Activated naive CD8-positive, alpha-beta T cell treated with anti-CD3 and anti-CD28 coated beads, Interleukin-2, amount 50 U/mL, for 24 hours (primary cell): ENCODE measurements around the gene CT47A1.
"Not testable (repeated sequence)": the region's sequence is repeated elsewhere in the genome, so short reads cannot be mapped to it uniquely, and the experiment has no call there.

ENCODE experiments used
- ATAC-seq: fragments of 150-1000 bp; cut with Tn5 transposase; one replicate; pipeline ENCODE4 v1.10.0; 2021
- DNase-seq: peaks from one replicate; pipeline ENCODE4 v3.0.0; 2021
- H3K27ac Mint-ChIP-seq: one replicate; pipeline ENCODE4 v1.8.0; 2021; ENCODE audit warnings: mild to moderate bottlenecking, mixed read lengths
- H3K27me3 Mint-ChIP-seq: one replicate; pipeline ENCODE4 v1.8.0; 2021; ENCODE audit warnings: mixed read lengths
- H3K36me3 Mint-ChIP-seq: one replicate; pipeline ENCODE4 v1.8.0; 2021; ENCODE audit warnings: low read depth, mixed read lengths
- H3K4me1 Mint-ChIP-seq: one replicate; pipeline ENCODE4 v1.8.0; 2021; ENCODE audit warnings: mixed read lengths
- H3K4me3 Mint-ChIP-seq: one replicate; pipeline ENCODE4 v1.8.0; 2021; ENCODE audit warnings: mild to moderate bottlenecking, moderate library complexity, mixed read lengths
- H3K9me3 Mint-ChIP-seq: one replicate; pipeline ENCODE4 v1.8.0; 2021; ENCODE audit warnings: mixed read lengths

CT47A1 gene

GRCh38 chrX:120985660-120986059 lies at the start of gene CT47A1:
CT47A1 (minus strand) TSS chrX:120985760; CDS start chrX:120985529, 231 bp downstream.
- ATAC-seq, H3K9me3 Mint-ChIP-seq, DNase-seq, H3K36me3 Mint-ChIP-seq, H3K4me1 Mint-ChIP-seq, H3K27ac Mint-ChIP-seq, H3K4me3 Mint-ChIP-seq, H3K27me3 Mint-ChIP-seq: not testable (repeated sequence)

DNA sequence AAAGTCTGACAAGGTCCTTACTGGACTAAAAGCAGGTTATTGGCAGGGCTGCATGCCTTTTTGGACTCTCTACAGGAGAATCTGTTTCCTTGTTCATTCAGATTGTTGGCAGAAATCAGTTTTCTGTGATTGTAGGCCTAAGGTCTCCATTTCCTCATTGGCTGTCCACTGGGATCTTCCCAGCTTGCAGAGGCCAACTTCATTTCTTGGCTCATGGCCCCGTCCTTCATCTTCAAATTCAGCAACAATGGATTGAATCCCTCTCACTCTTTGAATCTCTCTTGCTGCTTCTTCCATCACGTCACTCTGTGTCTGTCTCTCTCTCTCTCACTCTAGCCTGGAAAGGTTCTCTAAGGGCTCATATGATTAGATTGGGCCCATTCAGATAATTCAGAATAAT lies 47.0 kb upstream of the CT47A1 start:
- Mint-ChIP-seq H3K36me3 (no peaks in the 10 kb centered on the region), H3K4me3 (no peak overlapping the region), H3K27ac (no peak overlapping the region), H3K27me3 (peaks cover 4% of the 10 kb centered on the region), H3K4me1 (no peaks in the 10 kb centered on the region), H3K9me3 (no peaks in the 10 kb centered on the region)
- DNase-seq (no peak), ATAC-seq (no peak)

DNA sequence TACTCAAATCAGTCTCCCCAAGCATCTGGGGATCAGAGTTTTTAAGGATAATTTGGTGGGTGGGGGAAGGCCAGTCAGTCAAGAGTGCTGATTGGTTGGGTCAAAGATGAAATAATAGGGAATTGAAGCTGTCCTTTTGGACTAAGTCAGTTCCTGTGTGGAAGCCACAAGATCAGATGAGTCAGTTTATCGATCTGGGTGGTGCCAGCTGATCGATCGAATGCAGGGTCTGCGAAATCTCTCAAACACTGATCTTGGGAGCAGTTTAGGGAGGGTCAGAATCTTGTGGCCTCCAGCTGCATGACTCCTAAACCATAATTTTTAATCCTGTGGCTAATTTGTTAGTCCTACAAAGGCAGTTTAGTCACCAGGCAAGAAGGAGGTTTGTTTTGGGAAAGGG lies 44.5 kb upstream of the CT47A1 start:
- DNase-seq = no peak

GRCh38 chrX:121028419-121028818 lies 42.9 kb upstream of the CT47A1 start:
- Mint-ChIP-seq H3K9me3 (no peaks in the 10 kb centered on the region), H3K27me3 (peaks cover 2% of the 10 kb centered on the region)
- DNase-seq = no peak

More for the DNA sequence above, 44.5 kb upstream of the CT47A1 start:
- no peaks in the 10 kb centered on the region for H3K9me3 Mint-ChIP-seq
- H3K27ac Mint-ChIP-seq = no peak overlapping the region
- no peaks in the 10 kb centered on the region for H3K4me1 Mint-ChIP-seq
- no peaks in the 10 kb centered on the region for H3K36me3 Mint-ChIP-seq
- H3K27me3 Mint-ChIP-seq = peaks cover 2% of the 10 kb centered on the region
- ATAC-seq = no peak
- no peak overlapping the region for H3K4me3 Mint-ChIP-seq

GRCh38 chrX:121014826-121015225 lies 29.3 kb upstream of the CT47A1 start:
- no peaks in the 10 kb centered on the region for H3K4me1 Mint-ChIP-seq
- no peaks in the 10 kb centered on the region for H3K36me3 Mint-ChIP-seq
- H3K4me3 Mint-ChIP-seq = no peak overlapping the region
- DNase-seq = no peak
- no peaks in the 10 kb centered on the region for H3K9me3 Mint-ChIP-seq
- H3K27ac Mint-ChIP-seq = no peak overlapping the region
- no peaks in the 10 kb centered on the region for H3K27me3 Mint-ChIP-seq
- ATAC-seq = no peak

More at GRCh38 chrX:121028419-121028818, 42.9 kb upstream of the CT47A1 start:
- no peak overlapping the region for H3K4me3 Mint-ChIP-seq
- H3K27ac Mint-ChIP-seq = no peak overlapping the region
- H3K36me3 Mint-ChIP-seq = no peaks in the 10 kb centered on the region
- no peak for ATAC-seq
- no peaks in the 10 kb centered on the region for H3K4me1 Mint-ChIP-seq

DNA sequence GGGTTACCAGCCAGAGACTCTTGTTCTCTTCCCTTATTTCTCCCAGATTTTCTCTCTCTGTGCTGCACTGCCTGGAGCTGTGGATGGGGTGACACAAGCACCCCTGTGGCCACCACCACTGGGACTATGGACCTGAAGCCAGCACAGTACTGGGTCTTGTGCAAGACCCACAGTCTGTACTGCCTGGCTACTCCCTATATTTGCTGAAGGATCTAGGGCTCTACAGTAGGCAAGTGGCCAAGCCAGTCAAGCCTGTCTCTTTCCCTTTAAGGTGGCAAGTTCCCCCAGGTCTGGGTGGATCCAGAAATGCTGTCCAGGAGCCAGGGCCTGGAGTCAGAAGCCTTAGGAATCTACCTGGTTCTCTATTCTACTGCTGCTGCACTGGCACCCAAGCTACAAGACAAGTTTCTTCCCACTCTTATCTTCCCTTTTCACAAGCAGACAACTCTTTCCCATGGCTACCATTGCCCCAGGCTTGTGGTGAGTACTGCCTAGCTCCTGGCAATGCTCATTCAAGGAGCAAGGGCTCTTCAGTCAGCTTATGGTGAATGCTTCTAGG lies 28.4 kb upstream of the CT47A1 start:
- DNase-seq (no peak), ATAC-seq (no peak)
- Mint-ChIP-seq H3K27ac (no peak overlapping the region), H3K36me3 (no peaks in the 10 kb centered on the region), H3K4me1 (no peaks in the 10 kb centered on the region), H3K27me3 (no peaks in the 10 kb centered on the region), H3K9me3 (no peaks in the 10 kb centered on the region), H3K4me3 (no peak overlapping the region)

DNA sequence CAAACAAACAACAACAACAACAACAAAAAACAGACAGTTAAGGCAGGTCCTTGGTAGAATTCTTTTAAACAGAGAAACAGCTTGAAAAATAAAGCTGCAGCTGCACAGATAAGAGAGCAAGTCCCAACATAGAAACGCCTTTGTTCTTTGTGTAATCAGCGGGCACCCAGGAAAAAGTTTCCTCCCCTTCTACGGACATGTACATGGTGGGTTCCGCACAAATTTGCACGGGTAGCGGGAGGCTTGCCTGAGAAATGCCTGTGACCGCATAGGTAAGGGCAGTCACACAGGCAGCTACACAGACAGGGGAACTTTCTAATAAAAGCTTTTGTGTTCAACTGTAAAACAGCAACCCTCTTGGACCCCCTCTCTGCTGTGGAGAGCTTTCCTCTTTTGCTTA lies 25.7 kb upstream of the CT47A1 start:
- H3K27me3 Mint-ChIP-seq = no peaks in the 10 kb centered on the region
- H3K36me3 Mint-ChIP-seq = no peaks in the 10 kb centered on the region
- peaks cover under 1% of the 10 kb centered on the region for H3K9me3 Mint-ChIP-seq
- H3K27ac Mint-ChIP-seq = no peak overlapping the region
- ATAC-seq (no peak), DNase-seq (no peak)
- H3K4me1 Mint-ChIP-seq = no peaks in the 10 kb centered on the region
- no peak overlapping the region for H3K4me3 Mint-ChIP-seq

DNA sequence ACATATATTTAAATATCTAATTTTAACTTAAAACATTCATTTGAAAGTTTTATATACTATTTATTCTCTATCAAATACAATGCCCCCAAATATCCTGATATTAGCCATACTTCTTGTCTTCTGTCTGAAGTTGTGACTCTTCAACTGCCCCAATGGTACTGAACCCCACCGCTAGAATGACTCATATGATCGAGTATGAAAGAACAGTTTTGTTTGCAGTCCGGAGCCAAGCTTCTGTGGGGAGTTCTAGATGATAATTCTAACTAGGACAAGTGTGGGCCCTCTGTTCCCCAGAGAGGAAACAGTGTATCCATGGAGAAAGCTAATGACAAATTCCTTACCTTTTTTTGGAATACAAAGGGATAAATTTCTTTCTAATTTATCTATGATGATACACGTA lies 24.7 kb upstream of the CT47A1 start:
- no peak for DNase-seq
- Mint-ChIP-seq H3K36me3 (no peaks in the 10 kb centered on the region), H3K4me3 (no peak overlapping the region), H3K27ac (no peak overlapping the region), H3K9me3 (peaks cover 4% of the 10 kb centered on the region), H3K4me1 (no peaks in the 10 kb centered on the region), H3K27me3 (no peaks in the 10 kb centered on the region)
- no peak for ATAC-seq

GRCh38 chrX:121009764-121010163 lies 24.2 kb upstream of the CT47A1 start:
- Mint-ChIP-seq H3K9me3 (peaks cover 4% of the 10 kb centered on the region), H3K27ac (no peak overlapping the region), H3K4me1 (no peaks in the 10 kb centered on the region), H3K4me3 (no peak overlapping the region), H3K27me3 (no peaks in the 10 kb centered on the region), H3K36me3 (no peaks in the 10 kb centered on the region)
- ATAC-seq (no peak), DNase-seq (no peak)

DNA sequence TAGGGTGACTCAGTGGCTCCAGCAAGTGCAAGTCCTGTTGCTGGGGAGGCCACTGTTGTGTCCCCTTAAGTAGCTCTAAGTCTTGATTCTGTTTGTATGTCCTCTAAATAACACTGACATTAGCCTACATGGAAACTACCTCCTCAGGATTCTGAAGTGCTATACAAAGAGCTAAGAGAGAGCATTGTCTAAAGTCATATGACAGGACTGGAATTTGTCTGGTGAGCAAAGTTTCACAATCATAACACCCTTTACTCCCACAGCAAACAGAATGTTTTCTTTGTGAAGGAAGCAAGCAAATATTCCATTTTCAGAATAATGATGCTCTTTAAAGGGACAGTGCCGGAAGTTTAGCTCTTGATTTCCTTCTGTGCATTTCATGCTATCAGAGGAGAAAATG lies 23.4 kb upstream of the CT47A1 start:
- DNase-seq = no peak
- no peak overlapping the region for H3K4me3 Mint-ChIP-seq
- no peak for ATAC-seq
- H3K9me3 Mint-ChIP-seq = peaks cover 4% of the 10 kb centered on the region
- H3K27me3 Mint-ChIP-seq = no peaks in the 10 kb centered on the region
- H3K27ac Mint-ChIP-seq = no peak overlapping the region
- no peaks in the 10 kb centered on the region for H3K36me3 Mint-ChIP-seq
- H3K4me1 Mint-ChIP-seq = no peaks in the 10 kb centered on the region

GRCh38 chrX:121000589-121000988 lies 15.0 kb upstream of the CT47A1 start:
- Mint-ChIP-seq H3K4me1 (peaks cover 1% of the 10 kb centered on the region), H3K27me3 (no peaks in the 10 kb centered on the region), H3K36me3 (no peaks in the 10 kb centered on the region), H3K27ac (no peak overlapping the region), H3K9me3 (no peaks in the 10 kb centered on the region), H3K4me3 (no peak overlapping the region)
- DNase-seq = no peak
- no peak for ATAC-seq

- H3K9me3 Mint-ChIP-seq = no peaks in the 10 kb centered on the region
- ATAC-seq = no peak
Measured at GRCh38 chrX:120999413-120999812, 13.9 kb upstream of the CT47A1 start.

GRCh38 chrX:120956500-120956899 lies 29.1 kb downstream of the CT47A1 start, which contains the start of gene CT47A7:
CT47A7 (minus strand) TSS chrX:120956600; CDS start chrX:120956345, 255 bp downstream.
- not testable (repeated sequence) for ATAC-seq, H3K9me3 Mint-ChIP-seq, H3K4me1 Mint-ChIP-seq, DNase-seq, H3K4me3 Mint-ChIP-seq, H3K27ac Mint-ChIP-seq, H3K27me3 Mint-ChIP-seq, H3K36me3 Mint-ChIP-seq

More at GRCh38 chrX:120999413-120999812, 13.9 kb upstream of the CT47A1 start:
- no peaks in the 10 kb centered on the region for H3K27me3 Mint-ChIP-seq
- peaks cover 1% of the 10 kb centered on the region for H3K4me1 Mint-ChIP-seq
- no peak overlapping the region for H3K27ac Mint-ChIP-seq
- H3K36me3 Mint-ChIP-seq = no peaks in the 10 kb centered on the region
- H3K4me3 Mint-ChIP-seq = no peak overlapping the region
- DNase-seq = no peak
